Measurements from ENCODE around the gene FOXL3.

DNA sequence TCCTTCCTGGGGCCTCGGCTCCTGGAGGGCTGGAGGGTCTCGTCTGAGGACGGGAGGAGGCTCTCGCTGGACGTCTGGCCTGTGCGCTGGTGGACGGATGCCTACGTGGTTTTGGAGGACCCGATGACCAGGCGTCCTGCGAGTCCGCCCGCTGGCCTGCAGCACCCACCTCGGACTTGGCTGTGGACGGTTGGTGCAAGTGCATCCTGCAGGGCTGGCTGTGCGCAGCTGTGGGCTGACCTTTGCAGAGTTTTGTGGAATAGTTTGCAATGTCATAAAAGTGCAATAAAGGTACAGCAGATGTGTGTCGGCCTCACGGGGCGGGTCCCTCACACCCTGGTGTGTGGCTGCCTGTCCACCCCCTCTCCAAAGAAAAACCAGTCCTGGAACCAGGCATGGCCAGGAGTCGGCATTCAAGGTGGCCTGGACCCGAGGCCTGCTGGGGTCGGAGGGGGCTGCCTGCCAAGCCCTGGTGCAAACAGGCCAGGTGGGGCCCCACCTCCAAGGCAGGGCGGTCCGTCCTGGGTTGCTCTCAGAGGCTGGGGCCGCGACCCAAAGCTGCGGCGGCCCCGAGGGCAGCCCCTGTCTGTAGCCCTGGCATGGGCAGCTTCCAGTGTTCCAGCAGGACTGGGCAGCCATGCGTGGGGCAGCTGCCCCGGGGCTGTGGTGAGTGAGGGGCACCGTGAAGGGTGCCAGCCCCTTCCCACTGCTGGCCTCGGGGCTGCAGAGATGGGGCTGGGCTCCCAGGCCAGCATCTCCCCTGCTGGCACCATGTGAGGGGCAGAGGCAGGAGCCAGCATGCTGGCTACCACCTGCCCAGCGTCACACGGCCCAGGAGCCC, 29.3 kb upstream of the FOXL3 start:
- TF ChIP-seq, protein P1, sequence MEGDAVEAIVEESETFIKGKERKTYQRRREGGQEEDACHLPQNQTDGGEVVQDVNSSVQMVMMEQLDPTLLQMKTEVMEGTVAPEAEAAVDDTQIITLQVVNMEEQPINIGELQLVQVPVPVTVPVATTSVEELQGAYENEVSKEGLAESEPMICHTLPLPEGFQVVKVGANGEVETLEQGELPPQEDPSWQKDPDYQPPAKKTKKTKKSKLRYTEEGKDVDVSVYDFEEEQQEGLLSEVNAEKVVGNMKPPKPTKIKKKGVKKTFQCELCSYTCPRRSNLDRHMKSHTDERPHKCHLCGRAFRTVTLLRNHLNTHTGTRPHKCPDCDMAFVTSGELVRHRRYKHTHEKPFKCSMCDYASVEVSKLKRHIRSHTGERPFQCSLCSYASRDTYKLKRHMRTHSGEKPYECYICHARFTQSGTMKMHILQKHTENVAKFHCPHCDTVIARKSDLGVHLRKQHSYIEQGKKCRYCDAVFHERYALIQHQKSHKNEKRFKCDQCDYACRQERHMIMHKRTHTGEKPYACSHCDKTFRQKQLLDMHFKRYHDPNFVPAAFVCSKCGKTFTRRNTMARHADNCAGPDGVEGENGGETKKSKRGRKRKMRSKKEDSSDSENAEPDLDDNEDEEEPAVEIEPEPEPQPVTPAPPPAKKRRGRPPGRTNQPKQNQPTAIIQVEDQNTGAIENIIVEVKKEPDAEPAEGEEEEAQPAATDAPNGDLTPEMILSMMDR (IDR thresholded peaks at IDR 0.05): no peak
- no peak for TF ChIP-seq EZH2 (IDR thresholded peaks at IDR 0.05; ENCODE audit: borderline replicate concordance, insufficient read depth, low read depth, low read length, poor library complexity, severe bottlenecking)
